HCT116 (cell line): ENCODE results near the gene PSKH1. TPM values are rescaled to one million over a fixed set of nuclear protein-coding genes. Genes with fewer than 3 reads are reported as not detected.

Experiments used
- ATAC-seq: fragments of 200-7000 bp; cut with Tn5 transposase; 2 replicates; pipeline ENCODE4 v1.9.1; 2020; ENCODE audit warnings: mild to moderate bottlenecking, moderate library complexity
- BruUV-seq: library from RNA; stranded (reverse); fragments of 400-500 nt; replicated peaks from 2 replicates; lab custom pipeline; 2021; lab: Mats Ljungman, UMichigan
- CTCF ChIA-PET: fragments of 300-600 bp; sonication (Branson Sonifier 250); formaldehyde crosslinking; loops from one replicate; lab custom pipeline; 2021; ENCODE audit warnings: antibody characterized with exemption; lab: Charles Lee
- POLR2A ChIA-PET: fragments of 300-600, 350-600 bp; sonication (Branson Sonifier 250); formaldehyde crosslinking; loops from one replicate; lab custom pipeline; 2021; ENCODE audit warnings: antibody characterized with exemption; lab: Charles Lee
- RAD21 ChIA-PET, 2 experiments: fragments of 300-600 bp; sonication (Branson Sonifier 250); formaldehyde crosslinking; loops; one replicate each; lab custom pipeline; 2023; ENCODE audit warnings: low total read pairs in 2 of 2; ENCODE audit not compliant: uncharacterized antibody in 2 of 2, unreplicated experiment in 2 of 2, low non-redundant PET in 1 of 2; lab: Charles Lee
- DNase-seq: peaks from one replicate; pipeline ENCODE4 v3.0.0-alpha.2; 2010; ENCODE audit warnings: low read depth, low spot score
- H2AFZ ChIP-seq: fragments of 200-600 bp; shearing (Covaris generic), sonication (generic); 2 replicates; pipeline ENCODE4 v1.6.1; 2017; ENCODE audit warnings: low read depth, mixed run types, mixed read lengths, antibody characterized with exemption, low read length; ENCODE audit not compliant: poor library complexity, severe bottlenecking
- H3K27ac ChIP-seq: 2 replicates; pipeline ENCODE4 v1.5.1; 2012; ENCODE audit warnings: low read depth, low read length
- H3K27me3 ChIP-seq: fragments of 200-600 bp; sonication (generic); 2 replicates; pipeline ENCODE4 v1.6.1; 2016; ENCODE audit warnings: mixed run types, low read length, mixed read lengths; ENCODE audit not compliant: insufficient read depth
- H3K36me3 ChIP-seq, 2 experiments: fragments of 200-500 bp in 1 of 2; fragments of 200-600 bp in 1 of 2; sonication (Bioruptor generic) in 1 of 2; sonication (generic) in 1 of 2; 2 replicates each; pipeline versions ENCODE4 v1.5.1 to v1.6.1; 2014 to 2016; ENCODE audit warnings: low read length in 2 of 2, inconsistent platforms in 1 of 2, mixed read lengths in 1 of 2, mixed run types in 1 of 2; ENCODE audit not compliant: insufficient read depth in 2 of 2, control insufficient read depth in 1 of 2
- H3K4me1 ChIP-seq, 2 experiments: fragments of 200-600 bp in 1 of 2; sonication (generic) in 1 of 2; 2 replicates each; pipeline versions ENCODE4 v1.5.1 to v1.6.1; 2012 to 2017; ENCODE audit warnings: low read length in 2 of 2, inconsistent platforms in 1 of 2, mild to moderate bottlenecking in 1 of 2, mixed read lengths in 1 of 2, mixed run types in 1 of 2, moderate library complexity in 1 of 2; ENCODE audit not compliant: insufficient read depth in 2 of 2, control insufficient read depth in 1 of 2
- H3K4me2 ChIP-seq: fragments of 200-600 bp; sonication (generic); 2 replicates; pipeline ENCODE4 v1.6.1; 2017; ENCODE audit warnings: mixed run types, low read length, mixed read lengths
- H3K4me3 ChIP-seq, 2 experiments: fragments of 200-600 bp in 1 of 2; sonication (generic) in 1 of 2; replicated peaks in 1 of 2; 2 replicates each; pipeline ENCODE4 v1.5.1; 2011 to 2016; ENCODE audit warnings: low read length in 2 of 2, control low read depth in 1 of 2, low read depth in 1 of 2, mild to moderate bottlenecking in 1 of 2, mixed read lengths in 1 of 2, mixed run types in 1 of 2
- H3K79me2 ChIP-seq: fragments of 200-600 bp; sonication (generic); 2 replicates; pipeline ENCODE4 v1.6.1; 2017; ENCODE audit warnings: mild to moderate bottlenecking, mixed run types, low read length, moderate library complexity, mixed read lengths; ENCODE audit not compliant: insufficient read depth
- H3K9ac ChIP-seq: fragments of 200-600 bp; sonication (generic); 2 replicates; pipeline ENCODE4 v1.6.1; 2016; ENCODE audit warnings: low read length, mixed read lengths
- H3K9me2 ChIP-seq: fragments of 200-600 bp; sonication (generic), shearing (Covaris generic); 2 replicates; pipeline ENCODE4 v1.6.1; 2017; ENCODE audit warnings: mixed run types, mild to moderate bottlenecking, moderate library complexity; ENCODE audit not compliant: insufficient read depth
- H3K9me3 ChIP-seq, 2 experiments: fragments of 200-500 bp in 1 of 2; fragments of 200-600 bp in 1 of 2; sonication (Bioruptor generic) in 1 of 2; sonication (generic) in 1 of 2; 2 replicates each; pipeline ENCODE4 v1.6.1; 2014 to 2017; ENCODE audit warnings: low read length in 2 of 2, mixed read lengths in 2 of 2, inconsistent platforms in 1 of 2, low read depth in 1 of 2, mild to moderate bottlenecking in 1 of 2, mixed run types in 1 of 2, moderate library complexity in 1 of 2; ENCODE audit not compliant: control insufficient read depth in 1 of 2, insufficient read depth in 1 of 2
- H4K20me1 ChIP-seq: fragments of 200-600 bp; sonication (generic), shearing (Covaris generic); 2 replicates; pipeline ENCODE4 v1.6.1; 2017; ENCODE audit warnings: mixed run types, mild to moderate bottlenecking, moderate library complexity; ENCODE audit not compliant: insufficient read depth
- CBX3 ChIP-seq: IDR thresholded peaks from 2 replicates; pipeline ENCODE4 v1.6.1; 2012; ENCODE audit warnings: low read depth
- CEBPB ChIP-seq: IDR thresholded peaks from 2 replicates; pipeline ENCODE4 v1.6.1; 2012; ENCODE audit warnings: low read depth
- EGR1 ChIP-seq: IDR thresholded peaks from 2 replicates; pipeline ENCODE4 v1.6.1; 2012; ENCODE audit warnings: low read depth
- ELF1 ChIP-seq: IDR thresholded peaks from 2 replicates; pipeline ENCODE4 v1.6.1; 2012; ENCODE audit warnings: low read depth, borderline replicate concordance
- EZH2 ChIP-seq: fragments of 200-600 bp; sonication (generic); IDR thresholded peaks from 2 replicates; pipeline ENCODE4 v1.6.1; 2017; ENCODE audit warnings: antibody characterized with exemption, mixed run types
- FOSL1 ChIP-seq: IDR thresholded peaks from 2 replicates; pipeline ENCODE4 v1.6.1; 2012; ENCODE audit warnings: low read depth
- JUND ChIP-seq: IDR thresholded peaks from 2 replicates; pipeline ENCODE4 v1.6.1; 2012
- POLR2A ChIP-seq: IDR thresholded peaks from 2 replicates; pipeline ENCODE4 v1.7.0; 2011; ENCODE audit warnings: borderline replicate concordance; ENCODE audit not compliant: insufficient read depth, insufficient read length; ENCODE audit errors: extremely low read depth
- POLR2AphosphoS5 ChIP-seq: IDR thresholded peaks from 2 replicates; pipeline ENCODE4 v1.6.1; 2011; ENCODE audit warnings: mild to moderate bottlenecking, low read depth, low read length, moderate library complexity
- RAD21 ChIP-seq: IDR thresholded peaks from 2 replicates; pipeline ENCODE4 v1.6.1; 2012; ENCODE audit warnings: low read depth, mild to moderate bottlenecking
- SIN3A ChIP-seq: IDR thresholded peaks from 2 replicates; pipeline ENCODE4 v1.6.1; 2012; ENCODE audit warnings: low read depth
- SRF ChIP-seq: IDR thresholded peaks from 2 replicates; pipeline ENCODE4 v1.6.1; 2012; ENCODE audit warnings: low read depth
- YY1 ChIP-seq: IDR thresholded peaks from 2 replicates; pipeline ENCODE4 v1.6.1; 2011; ENCODE audit warnings: low read length, low read depth, moderate library complexity, mild to moderate bottlenecking; ENCODE audit not compliant: insufficient replicate concordance; ENCODE audit errors: extremely low read depth
- ZFX ChIP-seq: fragments of 450-650 bp; IDR thresholded peaks from 2 replicates; pipeline ENCODE4 v1.6.1; 2017
- intact Hi-C: fragments of 100-400 bp; cut with micrococcal nuclease; formaldehyde crosslinking; loops from 2 replicates; pipeline ENCODE4 v1.10.0; 2022
- total RNA-seq: library from RNA; stranded (reverse); gene quantifications from one replicate; pipeline ENCODE4 v1.2.1, GENCODE V29; 2021; ENCODE audit not compliant: unreplicated experiment
- TF ChIP-seq, protein P1 (sequence below): IDR thresholded peaks from 2 replicates; pipeline ENCODE4 v1.6.1; 2011; ENCODE audit warnings: mild to moderate bottlenecking, low read length, moderate library complexity; ENCODE audit not compliant: insufficient replicate concordance; ENCODE audit errors: extremely low read depth
- TF ChIP-seq, protein P2 (sequence below), 3 experiments: fragments of 200-600 bp in 1 of 3; sonication (generic) in 1 of 3; IDR thresholded peaks in 2 of 3; conservative IDR thresholded peaks in 1 of 3; 2 replicates each; pipeline ENCODE4 v1.5.1; 2012 to 2017; ENCODE audit warnings: low read depth in 2 of 3, low read length in 2 of 3, antibody characterized with exemption in 1 of 3, borderline replicate concordance in 1 of 3, control low read depth in 1 of 3, mild to moderate bottlenecking in 1 of 3, mixed read lengths in 1 of 3, mixed run types in 1 of 3, moderate library complexity in 1 of 3; ENCODE audit not compliant: insufficient read depth in 1 of 3
- TF ChIP-seq, protein P3 (sequence below): IDR thresholded peaks from 2 replicates; pipeline ENCODE4 v1.6.1; 2012

The PSKH1 gene
- total RNA-seq, 1 experiment from 2014 or later, result 16.2 TPM

DNA sequence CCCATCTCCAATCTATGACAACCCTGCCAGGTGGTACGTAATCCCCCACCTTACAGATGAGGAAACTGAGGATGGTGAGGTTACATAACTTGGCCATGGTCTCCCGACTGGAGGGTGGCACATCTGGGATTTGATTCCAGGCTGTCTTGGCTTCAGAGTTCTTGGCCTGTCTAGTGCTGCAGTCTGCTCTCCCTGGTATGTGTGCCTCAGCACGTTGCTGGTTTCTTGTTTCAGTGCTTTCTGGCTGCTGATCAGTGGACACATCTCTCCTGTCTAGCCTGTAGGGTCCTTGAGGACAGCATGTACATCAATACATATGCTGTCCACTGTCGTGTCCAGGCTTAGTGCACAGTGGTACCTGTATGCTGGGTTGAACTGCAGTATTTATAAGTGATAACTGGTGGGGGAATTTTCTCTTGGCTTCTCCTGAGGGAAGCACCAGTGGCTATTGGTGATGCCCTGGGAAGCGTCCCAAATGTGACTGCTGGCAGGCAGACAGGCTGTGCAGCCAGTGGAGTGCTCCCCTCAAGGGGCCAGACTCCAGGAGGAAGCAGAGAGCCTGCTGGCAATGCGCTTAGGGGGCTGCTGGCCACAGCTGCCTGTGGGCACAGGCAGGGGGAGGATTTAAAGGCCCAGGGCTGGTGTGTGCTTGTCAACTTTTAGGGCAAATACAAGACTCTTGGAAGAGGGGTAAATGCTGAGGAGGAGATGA lies 24.2 kb downstream of the PSKH1 start:
- Histone ChIP-seq H2AFZ (no peak overlapping the region), H3K36me3 (no peaks in the 10 kb centered on the region), H4K20me1 (no peaks in the 10 kb centered on the region), H3K4me1 (peaks cover 12 to 16% of the 10 kb centered on the region in 2 experiments), H3K4me3 (no peak overlapping the region), H3K9me3 (no peaks in the 10 kb centered on the region), H3K9me2 (no peaks in the 10 kb centered on the region), H3K4me2 (peak overlapping the region; percentile 64), H3K27ac (peak overlapping the region; percentile 17), H3K27me3 (no peaks in the 10 kb centered on the region), H3K79me2 (no peaks in the 10 kb centered on the region), H3K9ac (peak overlapping the region; percentile 36)
- BruUV-seq, result no TSS peak
- ATAC-seq (peak; percentile 30; the same call in 1 of the 2 replicates), DNase-seq (no peak)
- TF ChIP-seq JUND (no peak), EGR1 (no peak), SRF (no peak), CBX3 (no peak), EZH2 (no peak), FOSL1 (no peak), YY1 (no peak), POLR2A (no peak), CEBPB (no peak), ELF1 (no peak), RAD21 (no peak), POLR2AphosphoS5 (no peak), SIN3A (no peak), ZFX (no peak)
- TF ChIP-seq, protein P1, sequence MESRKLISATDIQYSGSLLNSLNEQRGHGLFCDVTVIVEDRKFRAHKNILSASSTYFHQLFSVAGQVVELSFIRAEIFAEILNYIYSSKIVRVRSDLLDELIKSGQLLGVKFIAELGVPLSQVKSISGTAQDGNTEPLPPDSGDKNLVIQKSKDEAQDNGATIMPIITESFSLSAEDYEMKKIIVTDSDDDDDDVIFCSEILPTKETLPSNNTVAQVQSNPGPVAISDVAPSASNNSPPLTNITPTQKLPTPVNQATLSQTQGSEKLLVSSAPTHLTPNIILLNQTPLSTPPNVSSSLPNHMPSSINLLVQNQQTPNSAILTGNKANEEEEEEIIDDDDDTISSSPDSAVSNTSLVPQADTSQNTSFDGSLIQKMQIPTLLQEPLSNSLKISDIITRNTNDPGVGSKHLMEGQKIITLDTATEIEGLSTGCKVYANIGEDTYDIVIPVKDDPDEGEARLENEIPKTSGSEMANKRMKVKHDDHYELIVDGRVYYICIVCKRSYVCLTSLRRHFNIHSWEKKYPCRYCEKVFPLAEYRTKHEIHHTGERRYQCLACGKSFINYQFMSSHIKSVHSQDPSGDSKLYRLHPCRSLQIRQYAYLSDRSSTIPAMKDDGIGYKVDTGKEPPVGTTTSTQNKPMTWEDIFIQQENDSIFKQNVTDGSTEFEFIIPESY, result no peak
- TF ChIP-seq, protein P2, sequence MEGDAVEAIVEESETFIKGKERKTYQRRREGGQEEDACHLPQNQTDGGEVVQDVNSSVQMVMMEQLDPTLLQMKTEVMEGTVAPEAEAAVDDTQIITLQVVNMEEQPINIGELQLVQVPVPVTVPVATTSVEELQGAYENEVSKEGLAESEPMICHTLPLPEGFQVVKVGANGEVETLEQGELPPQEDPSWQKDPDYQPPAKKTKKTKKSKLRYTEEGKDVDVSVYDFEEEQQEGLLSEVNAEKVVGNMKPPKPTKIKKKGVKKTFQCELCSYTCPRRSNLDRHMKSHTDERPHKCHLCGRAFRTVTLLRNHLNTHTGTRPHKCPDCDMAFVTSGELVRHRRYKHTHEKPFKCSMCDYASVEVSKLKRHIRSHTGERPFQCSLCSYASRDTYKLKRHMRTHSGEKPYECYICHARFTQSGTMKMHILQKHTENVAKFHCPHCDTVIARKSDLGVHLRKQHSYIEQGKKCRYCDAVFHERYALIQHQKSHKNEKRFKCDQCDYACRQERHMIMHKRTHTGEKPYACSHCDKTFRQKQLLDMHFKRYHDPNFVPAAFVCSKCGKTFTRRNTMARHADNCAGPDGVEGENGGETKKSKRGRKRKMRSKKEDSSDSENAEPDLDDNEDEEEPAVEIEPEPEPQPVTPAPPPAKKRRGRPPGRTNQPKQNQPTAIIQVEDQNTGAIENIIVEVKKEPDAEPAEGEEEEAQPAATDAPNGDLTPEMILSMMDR (IDR thresholded peaks at IDR 0.05 in 2 of 3, conservative IDR thresholded peaks at IDR 0.05 in 1 of 3; ENCODE audit: borderline replicate concordance in 1 of 3, insufficient read depth in 1 of 3, low read depth in 2 of 3, low read length in 2 of 3), result no peak
- TF ChIP-seq, protein P3, sequence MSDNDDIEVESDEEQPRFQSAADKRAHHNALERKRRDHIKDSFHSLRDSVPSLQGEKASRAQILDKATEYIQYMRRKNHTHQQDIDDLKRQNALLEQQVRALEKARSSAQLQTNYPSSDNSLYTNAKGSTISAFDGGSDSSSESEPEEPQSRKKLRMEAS, result no peak
- CTCF ChIA-PET, result interaction anchor here (0.6 to 1.0 kb wide), 2 partner anchors 34 to 101 kb away, joined by 3 read pairs; no protein-coding TSS in a partner anchor
- POLR2A ChIA-PET, result no interaction called here
- RAD21 ChIA-PET, result interaction anchor here in 1 of 2 experiments (0.5 kb wide), 1 partner anchor 140 kb away, joined by 4 read pairs; no protein-coding TSS in a partner anchor
- intact Hi-C loops, result no loop called here
